Loucy (cell line): ENCODE data around the gene NR1I3.

Experiments used
- EZH2phosphoT487 ChIP-seq: fragments of 200-600 bp; IDR thresholded peaks from 2 replicates; pipeline ENCODE4 v1.6.1; 2018; ENCODE audit warnings: antibody characterized with exemption, mild to moderate bottlenecking, moderate library complexity, borderline replicate concordance
- TF ChIP-seq, protein P1 (sequence below): fragments of 200-600 bp; sonication (generic); conservative IDR thresholded peaks from 2 replicates; pipeline ENCODE4 v1.5.1; 2014; ENCODE audit warnings: mild to moderate bottlenecking, antibody characterized with exemption, low read length

DNA sequence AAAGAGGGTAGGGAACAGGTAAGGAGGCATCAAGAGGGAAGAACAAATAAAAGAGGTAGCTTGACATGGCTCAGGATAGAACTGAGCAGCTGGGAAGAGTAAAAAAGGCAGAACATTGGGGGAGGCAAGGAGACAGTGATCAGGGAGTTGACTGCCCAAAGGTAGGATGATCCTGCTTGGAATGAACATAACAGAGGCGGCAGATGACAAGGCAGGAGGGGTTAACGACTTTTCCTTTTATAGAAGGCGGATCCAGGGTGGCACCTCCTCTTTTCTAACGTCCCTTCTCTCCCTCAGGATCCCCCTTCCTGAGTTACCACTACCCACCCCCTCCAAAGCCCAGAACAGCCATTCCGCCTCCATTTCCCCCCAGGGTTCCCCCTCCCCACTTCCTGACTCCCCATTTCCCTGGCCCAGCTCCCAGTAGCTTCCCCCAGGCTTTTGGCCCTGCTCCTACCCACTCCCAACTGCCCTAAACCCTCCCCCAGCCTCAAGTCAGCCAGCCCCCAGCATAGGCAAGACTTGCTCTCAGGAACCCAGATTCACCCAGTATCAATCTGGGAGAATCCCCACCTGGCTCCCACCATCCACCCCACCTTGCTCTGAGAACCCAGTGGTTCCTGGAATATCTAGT, 38.4 kb downstream of the NR1I3 start:
- TF ChIP-seq, protein P1, sequence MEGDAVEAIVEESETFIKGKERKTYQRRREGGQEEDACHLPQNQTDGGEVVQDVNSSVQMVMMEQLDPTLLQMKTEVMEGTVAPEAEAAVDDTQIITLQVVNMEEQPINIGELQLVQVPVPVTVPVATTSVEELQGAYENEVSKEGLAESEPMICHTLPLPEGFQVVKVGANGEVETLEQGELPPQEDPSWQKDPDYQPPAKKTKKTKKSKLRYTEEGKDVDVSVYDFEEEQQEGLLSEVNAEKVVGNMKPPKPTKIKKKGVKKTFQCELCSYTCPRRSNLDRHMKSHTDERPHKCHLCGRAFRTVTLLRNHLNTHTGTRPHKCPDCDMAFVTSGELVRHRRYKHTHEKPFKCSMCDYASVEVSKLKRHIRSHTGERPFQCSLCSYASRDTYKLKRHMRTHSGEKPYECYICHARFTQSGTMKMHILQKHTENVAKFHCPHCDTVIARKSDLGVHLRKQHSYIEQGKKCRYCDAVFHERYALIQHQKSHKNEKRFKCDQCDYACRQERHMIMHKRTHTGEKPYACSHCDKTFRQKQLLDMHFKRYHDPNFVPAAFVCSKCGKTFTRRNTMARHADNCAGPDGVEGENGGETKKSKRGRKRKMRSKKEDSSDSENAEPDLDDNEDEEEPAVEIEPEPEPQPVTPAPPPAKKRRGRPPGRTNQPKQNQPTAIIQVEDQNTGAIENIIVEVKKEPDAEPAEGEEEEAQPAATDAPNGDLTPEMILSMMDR, result no peak
- no peak for TF ChIP-seq EZH2phosphoT487
